Stimulated activated CD8-positive, alpha-beta memory T cell treated with anti-CD3 and anti-CD28 coated beads, Interleukin-4, amount 100 ng/mL, for 24 hours (primary cell): ENCODE measurements around the gene GNAT3.

ENCODE experiments used
- DNase-seq: peaks from one replicate; pipeline ENCODE4 v3.0.0-alpha.2; 2020; ENCODE audit warnings: low read depth

Gene GNAT3

GRCh38 chr7:80511964-80512363 is at the start of gene GNAT3:
Gene GNAT3 (minus strand): TSS chr7:80512064. CDS start chr7:80511926, 138 bp downstream.
- DNase-seq = no peak

GRCh38 chr7:80558116-80558515 is 46.3 kb upstream of the GNAT3 start:
- no peak for DNase-seq

DNA sequence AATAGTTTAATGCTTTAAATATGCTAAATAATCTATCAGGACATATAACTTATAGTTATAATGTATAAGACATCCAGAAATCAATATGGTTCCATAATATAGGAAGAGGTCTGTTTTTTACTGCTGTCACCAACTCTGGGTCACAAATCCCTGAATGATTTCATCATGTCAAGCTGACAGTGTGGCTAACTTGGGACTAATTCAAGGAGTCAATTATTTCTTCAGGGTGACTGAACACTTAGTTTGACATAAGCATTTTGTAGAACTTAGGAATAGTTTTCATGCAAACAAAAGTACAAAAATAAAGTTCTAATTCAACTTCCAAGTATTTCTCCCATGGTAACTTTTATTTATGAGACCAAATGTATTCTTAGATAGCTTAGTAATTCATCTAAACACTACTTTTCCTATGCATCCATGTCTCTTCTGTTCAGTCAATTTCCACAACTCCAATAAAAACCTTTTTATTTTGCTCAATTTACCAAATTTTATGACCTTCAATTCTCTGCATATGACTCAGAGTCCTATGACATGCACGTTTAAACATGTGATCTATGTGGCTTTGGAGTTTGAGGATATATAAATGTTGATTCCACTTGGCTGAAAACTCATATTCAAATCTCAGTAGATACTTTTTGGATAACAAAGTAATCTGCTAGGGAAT is 40.3 kb upstream of the GNAT3 start:
- no peak for DNase-seq

DNA sequence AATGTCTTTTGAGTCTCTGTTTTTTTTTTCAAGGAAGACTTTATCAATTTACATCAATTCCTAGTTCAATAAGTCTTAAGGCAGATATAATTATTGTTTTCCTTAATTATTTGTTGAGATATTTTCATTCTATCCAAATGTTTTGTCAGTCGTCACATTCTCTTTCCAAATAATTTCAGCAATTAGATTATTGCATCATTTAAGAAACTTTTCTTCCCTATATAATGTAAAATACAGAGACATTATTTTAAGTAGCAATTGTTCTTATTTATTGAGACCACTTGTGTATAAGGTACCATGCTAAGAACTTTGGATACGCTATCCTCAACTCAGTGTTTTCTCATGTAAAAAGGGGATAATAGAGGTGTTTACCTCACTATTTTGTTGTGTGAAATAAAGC is 38.1 kb upstream of the GNAT3 start:
- DNase-seq = no peak

DNA sequence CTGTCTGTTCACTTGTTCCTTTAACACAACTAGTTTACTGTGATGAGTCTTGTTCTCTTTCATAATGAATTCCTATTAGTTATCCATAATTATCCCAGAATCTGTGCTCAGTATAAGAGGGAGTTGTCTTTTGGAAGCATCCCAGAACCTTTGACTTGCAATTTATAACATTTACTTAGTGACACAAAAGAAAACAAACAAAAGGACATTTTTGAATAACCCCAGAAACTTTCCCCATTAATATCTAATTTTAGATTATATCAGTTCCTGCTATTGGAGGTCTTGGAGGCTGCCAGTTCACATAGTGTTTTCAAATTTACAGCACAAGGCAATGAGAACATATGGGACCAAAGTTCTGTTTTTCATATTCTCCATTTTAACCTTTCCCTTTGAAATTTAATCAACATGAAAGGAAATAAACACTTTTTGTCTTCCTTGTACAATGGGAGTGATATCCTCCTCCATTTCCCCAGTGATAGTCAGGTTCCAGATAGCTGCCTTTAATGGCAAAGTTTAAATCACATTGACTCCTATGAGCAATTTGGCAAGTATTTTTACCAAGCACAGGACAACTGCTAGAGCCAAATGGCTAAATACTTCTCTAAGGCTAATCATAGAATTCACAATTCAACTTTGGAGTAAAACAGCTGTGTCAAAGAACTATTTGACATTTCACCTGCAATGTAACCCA is 37.1 kb upstream of the GNAT3 start:
- no peak for DNase-seq

DNA sequence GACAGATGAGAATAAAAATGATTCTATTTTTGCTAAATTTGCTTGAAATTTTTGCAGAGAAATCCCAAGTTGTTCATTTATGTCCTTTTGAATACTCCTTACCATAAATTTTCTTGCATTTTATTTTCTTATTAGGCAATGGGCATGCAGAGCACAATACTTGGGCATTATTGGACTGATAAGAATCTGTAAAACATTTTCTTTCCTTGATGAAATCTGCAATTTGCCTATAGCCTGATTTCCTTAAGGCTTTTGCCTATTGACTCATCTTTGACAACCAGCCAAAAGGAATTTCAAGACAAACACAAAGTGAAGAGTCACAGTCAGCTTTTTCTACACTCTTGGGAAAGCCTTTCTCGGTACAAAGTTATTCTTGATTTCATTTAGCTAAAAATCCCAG is 30.5 kb upstream of the GNAT3 start:
- DNase-seq = no peak

GRCh38 chr7:80540836-80541235 is 29.0 kb upstream of the GNAT3 start:
- no peak for DNase-seq

GRCh38 chr7:80537091-80537490 is 25.2 kb upstream of the GNAT3 start:
- no peak for DNase-seq

DNA sequence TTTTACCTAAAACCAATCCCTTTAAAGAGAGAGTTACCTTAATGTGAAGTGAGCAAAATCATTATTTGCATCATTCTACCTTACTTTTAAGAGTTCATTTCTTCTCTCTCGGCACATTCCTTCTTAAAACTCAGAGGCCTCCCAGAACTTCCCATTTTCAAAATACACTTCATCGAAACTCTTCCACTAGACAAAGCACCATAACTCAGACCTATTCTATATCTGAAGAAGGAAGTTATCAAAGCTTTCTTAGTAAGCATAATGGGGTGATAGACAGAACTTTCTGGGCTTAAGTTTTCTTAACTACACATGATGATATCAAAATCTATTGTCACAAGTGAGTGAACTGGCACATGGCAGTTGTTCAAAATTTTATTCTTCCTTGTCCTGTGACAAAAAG is 24.6 kb upstream of the GNAT3 start:
- no peak for DNase-seq

DNA sequence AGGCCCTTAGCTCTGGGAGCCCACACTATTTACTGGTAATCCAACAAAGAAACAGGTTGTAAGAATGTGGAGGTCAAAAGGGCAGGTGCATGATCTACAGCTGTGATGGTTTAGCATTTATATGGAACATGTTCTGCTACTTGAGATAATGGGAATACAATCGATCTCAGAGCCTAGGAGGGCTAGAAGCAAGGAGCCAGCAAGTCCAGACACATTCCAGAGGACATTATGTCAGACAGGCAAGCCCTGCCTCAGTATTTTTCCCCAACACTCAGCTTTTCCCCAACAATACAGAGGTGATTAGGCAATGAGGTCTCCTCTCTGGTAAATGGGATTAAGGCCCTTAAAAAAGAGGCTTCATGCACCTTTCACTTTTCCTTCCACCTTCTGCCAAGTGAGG is 21.4 kb upstream of the GNAT3 start:
- no peak for DNase-seq

DNA sequence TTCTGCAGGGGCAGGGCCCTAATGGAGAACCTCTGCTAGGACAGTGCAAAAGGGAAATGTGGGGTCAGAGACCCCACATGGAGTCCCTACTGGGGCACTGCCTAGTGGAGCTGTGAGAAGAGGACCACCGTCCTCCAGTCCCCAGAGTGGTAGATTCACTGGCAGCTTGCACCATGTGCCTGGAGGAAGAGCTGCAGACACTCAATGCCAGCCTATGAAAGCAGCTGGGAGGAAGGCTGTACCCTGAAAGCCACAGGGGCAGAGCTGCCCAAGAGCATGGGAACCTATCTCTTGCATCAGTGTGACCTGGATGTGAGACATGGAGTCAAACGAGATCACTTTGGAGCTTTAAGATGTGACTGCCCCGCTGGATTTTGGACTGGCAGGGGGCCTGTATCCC is 20.3 kb upstream of the GNAT3 start:
- no peak for DNase-seq

GRCh38 chr7:80530136-80530535 is 18.3 kb upstream of the GNAT3 start:
- DNase-seq = no peak

- no peak for DNase-seq
Measured at GRCh38 chr7:80529362-80529761, 17.5 kb upstream of the GNAT3 start.

DNA sequence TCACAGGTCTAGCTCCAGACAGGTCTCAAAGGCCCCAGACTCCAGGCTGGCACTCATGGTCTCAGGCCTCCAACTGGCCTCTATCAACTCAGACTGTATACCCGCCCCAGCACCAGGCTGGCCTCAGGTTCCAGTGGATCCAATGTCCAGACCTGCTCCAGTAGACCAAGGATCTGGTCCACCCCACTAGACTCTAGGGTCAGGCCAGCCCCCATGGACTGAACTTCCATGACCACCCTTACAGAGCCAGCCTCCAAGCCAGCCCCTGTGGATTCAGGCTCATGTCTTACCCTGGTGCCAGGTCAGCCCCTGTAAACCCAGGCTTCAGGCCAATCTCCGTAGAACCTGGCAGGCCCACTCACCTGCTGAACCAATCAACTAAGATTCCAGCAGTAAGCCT is 16.8 kb upstream of the GNAT3 start:
- no peak for DNase-seq

DNA sequence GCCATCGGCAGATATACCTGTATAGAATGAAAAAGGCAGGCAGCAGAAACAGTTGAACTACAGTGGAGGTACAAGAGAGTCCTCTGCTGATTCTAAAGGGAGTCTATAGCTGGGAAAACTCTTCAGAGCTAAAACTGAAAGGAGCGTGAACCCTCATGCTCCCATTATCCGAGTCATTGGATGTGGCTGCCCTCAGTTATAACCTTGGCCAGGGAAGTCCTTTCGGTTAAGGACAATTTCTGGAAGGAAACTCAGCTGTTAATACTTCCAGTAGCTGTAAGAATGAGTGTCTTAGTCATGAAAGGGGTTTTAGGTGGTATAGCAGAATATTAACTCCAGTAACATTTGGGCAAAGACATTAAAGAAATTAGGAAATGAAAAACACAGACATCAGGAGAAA is 14.6 kb upstream of the GNAT3 start:
- DNase-seq = no peak

DNA sequence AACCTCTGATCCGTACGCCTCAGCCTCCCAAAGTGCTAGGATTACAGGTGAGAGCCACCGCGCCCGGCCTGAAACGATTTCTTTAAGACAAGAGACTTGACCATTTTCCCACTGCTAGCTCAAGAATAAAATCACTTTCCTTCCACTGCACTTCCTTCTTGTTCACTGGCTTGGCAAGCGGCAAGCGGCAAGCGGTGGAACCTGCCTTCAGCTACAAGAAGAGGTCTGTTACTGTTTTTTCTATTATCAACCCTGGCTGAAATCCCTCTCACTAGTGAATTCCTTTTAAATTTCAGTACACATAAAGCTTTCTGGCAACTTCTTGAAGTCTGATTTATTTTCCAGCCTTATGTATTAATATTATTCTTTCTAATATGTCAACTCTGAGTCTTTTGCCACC is 12.8 kb upstream of the GNAT3 start:
- no peak for DNase-seq

DNA sequence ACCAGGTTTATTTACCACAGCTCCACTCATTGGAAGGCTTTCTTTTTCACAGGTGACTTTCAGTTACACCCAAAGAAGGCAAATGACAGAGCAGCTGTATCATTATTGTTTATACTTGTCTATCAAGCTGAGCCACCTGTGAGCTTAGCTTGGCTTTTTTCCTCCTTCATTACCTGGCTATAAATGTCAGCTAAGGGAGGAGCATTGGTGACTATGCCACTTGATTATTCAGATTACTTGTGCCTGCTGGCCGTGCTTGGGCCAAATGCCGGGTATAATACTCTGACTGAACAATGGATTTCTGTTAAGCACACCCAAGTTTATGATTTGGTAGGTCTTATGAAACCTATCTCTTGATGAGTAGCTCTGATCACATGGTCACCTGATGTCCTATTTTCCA is 9.9 kb upstream of the GNAT3 start:
- DNase-seq = no peak

DNA sequence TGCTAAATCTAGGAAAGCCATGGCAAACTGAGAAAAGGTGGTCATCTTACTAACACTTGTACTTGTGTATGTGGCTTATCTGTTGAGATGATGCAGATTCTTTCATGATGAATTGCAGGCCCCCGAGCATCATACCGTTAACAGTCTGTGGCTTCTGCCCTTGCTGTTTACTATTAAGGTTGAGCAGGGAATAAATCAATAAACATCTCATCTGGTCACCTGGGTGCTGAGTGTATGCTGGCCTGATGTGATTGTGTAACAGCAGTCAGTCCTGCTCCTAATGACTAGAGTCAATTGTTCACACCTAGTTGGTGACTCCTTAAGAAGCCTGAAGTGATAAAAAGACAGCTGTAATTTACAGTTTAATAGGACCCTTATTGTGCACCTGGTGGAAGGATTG is 8.3 kb upstream of the GNAT3 start:
- DNase-seq = no peak

GRCh38 chr7:80517282-80517747 is 5.5 kb upstream of the GNAT3 start:
- DNase-seq = no peak

DNA sequence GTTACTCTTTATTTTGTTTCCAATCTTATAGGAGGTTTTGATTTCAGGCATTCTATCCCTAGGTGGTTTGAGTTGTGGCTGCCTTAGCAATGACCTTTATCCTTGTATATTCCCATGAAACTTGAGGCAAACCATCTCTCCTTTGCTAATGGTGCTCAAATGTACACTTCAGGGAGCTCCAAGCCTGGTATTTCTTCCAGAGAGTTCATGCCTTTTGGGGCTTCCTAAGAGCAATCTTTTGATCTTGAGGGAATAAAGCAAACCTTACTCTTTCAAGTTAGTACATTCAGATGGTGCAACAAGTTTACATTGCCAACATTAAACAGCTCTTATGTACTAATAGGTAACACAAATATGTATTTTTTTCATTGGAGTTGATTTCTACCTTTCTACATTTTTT is 3.4 kb upstream of the GNAT3 start:
- DNase-seq = no peak

DNA sequence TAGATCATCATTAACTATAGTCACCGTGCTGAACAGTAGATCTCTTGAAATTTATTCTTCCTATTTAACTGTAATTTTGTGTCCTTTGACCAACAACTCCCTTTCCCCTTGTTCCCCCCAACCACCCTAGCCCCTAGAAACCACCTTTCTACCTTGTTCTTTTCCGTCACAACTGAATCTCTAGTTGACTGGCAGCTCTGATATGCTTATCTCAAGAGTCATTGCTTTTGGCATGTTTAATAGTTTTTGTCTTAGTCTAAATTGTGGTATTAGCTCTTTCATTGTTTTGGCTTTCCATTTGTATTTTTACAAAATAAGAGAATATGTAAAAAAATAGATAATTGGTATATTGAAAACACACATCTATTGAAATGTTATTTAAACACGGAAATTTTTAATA is 1.8 kb downstream of the GNAT3 start:
- no peak for DNase-seq

- DNase-seq = no peak
Measured at GRCh38 chr7:80508440-80508839, 3.4 kb downstream of the GNAT3 start.

DNA sequence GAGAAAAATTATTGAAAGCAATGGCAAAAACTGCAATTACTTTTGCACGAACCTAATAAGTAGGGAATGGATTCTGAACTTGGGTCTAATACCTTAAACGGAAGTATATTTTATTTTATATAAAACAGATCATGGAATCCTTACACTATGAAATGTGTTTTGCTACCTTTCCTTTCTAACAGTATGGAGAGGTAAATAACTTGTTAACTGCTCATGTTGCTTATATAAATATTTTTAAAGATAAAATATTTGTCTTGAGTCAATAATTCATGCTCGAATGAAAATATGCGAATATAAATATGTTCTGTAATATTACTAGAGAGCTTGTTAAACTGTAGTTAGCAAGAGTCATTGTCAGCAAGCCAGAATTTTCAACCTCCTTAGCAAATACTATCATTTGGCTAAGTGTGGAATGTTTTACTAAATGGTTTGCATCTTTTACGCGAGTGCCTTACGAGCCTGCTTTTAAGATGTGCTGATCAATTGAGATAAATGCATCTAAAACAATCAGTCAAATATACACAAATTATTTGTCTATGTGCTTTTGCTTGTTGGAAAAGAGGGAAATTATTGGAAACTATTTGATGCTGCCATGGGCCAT is 5.9 kb downstream of the GNAT3 start:
- DNase-seq = no peak

DNA sequence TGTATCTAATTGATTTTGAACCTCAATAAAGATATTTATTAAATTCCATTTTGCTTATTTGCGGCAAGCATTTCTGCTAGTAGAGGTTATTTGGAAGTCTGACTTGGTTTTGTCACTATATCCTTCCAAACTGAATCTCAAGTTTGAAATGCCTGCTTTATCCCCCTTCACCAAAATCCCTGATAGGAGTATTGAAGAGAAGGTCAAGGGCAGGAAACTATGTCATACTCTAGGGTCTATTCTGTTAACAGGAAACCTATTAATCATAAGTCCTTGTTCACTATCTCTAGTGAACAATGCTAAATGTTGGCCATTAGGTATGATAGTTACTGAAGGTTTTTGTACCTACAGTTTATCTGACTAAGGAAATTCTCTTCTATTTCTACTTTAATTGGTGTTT is 11.5 kb downstream of the GNAT3 start:
- DNase-seq = no peak
